ENCODE measurements around the gene CREG2. TPM values are rescaled to one million over a fixed set of nuclear protein-coding genes. Genes with fewer than 3 reads are reported as not detected.
"Not testable (repeated sequence)": the region's sequence is repeated elsewhere in the genome, so short reads cannot be mapped to it uniquely, and the experiment has no call there.

CREG2 gene
- total RNA-seq, 4 donors from 2014 or later, result 0.04 to 0.54 TPM; not detected in 2

- Histone ChIP-seq H3K9me3 (peaks cover 0 to 5% (median 0%) of the 10 kb centered on the region in 3 donors), H3K27me3 (no peaks in the 10 kb centered on the region), H3K4me3 (no peak overlapping the region), H3K36me3 (no peaks in the 10 kb centered on the region), H3K4me1 (peaks cover 0 to 4% (median 3%) of the 10 kb centered on the region in 3 donors), H3K27ac (no peak overlapping the region)
- WGBS, 2 donors (ENCODE audit: low coverage in 1 of 2), result 75 to 88% methylated on average over 1 of the region's 1 CpG
- no peak for ATAC-seq
- TF ChIP-seq POLR2AphosphoS5 (IDR thresholded peaks at IDR 0.05), result no peak
- TF ChIP-seq EP300 (IDR thresholded peaks at IDR 0.05), result no peak
- no peak for TF ChIP-seq POLR2A (IDR thresholded peaks at IDR 0.05)
- no peak for TF ChIP-seq CTCF (IDR thresholded peaks at IDR 0.05)
Observed at GRCh38 chr2:101325425-101325824, 61.9 kb downstream of the CREG2 start.

GRCh38 chr2:101316568-101316967 lies 70.7 kb downstream of the CREG2 start:
- H3K9me3 ChIP-seq, H3K27ac ChIP-seq, H3K4me1 ChIP-seq, H3K4me3 ChIP-seq, H3K27me3 ChIP-seq, ATAC-seq, H3K36me3 ChIP-seq: not testable (repeated sequence)
- WGBS, 2 donors (ENCODE audit: low coverage in 1 of 2), result 86 to 92% methylated on average over 4 to 6 of the region's 6 CpGs

- TF ChIP-seq EP300 (IDR thresholded peaks at IDR 0.05), result no peak
- H3K4me3 ChIP-seq, result no peak overlapping the region
- H3K36me3 ChIP-seq, result no peaks in the 10 kb centered on the region
- H3K4me1 ChIP-seq, result peaks cover 0 to 22% (median 3%) of the 10 kb centered on the region in 3 donors
- H3K27me3 ChIP-seq, result peaks cover 4% of the 10 kb centered on the region
- ATAC-seq, result no peak
- no peak overlapping the region for H3K27ac ChIP-seq
- WGBS, 2 donors (ENCODE audit: low coverage in 1 of 2), result 75 to 89% methylated on average over 3 of the region's 3 CpGs
- no peaks in the 10 kb centered on the region for H3K9me3 ChIP-seq
Observed at GRCh38 chr2:101311696-101312017, 75.6 kb downstream of the CREG2 start.

GRCh38 chr2:101310834-101311695 lies 76.2 kb downstream of the CREG2 start:
- peaks cover 0 to 28% (median 7%) of the 10 kb centered on the region in 3 donors for H3K4me1 ChIP-seq
- no peak for ATAC-seq
- H3K27me3 ChIP-seq, result peaks cover 4% of the 10 kb centered on the region
- H3K36me3 ChIP-seq, result no peaks in the 10 kb centered on the region
- no peak overlapping the region for H3K27ac ChIP-seq
- H3K9me3 ChIP-seq, result no peaks in the 10 kb centered on the region
- TF ChIP-seq EP300 (IDR thresholded peaks at IDR 0.05) (no peak), POLR2AphosphoS5 (IDR thresholded peaks at IDR 0.05) (no peak), CTCF (IDR thresholded peaks at IDR 0.05) (no peak), POLR2A (IDR thresholded peaks at IDR 0.05) (no peak)
- WGBS, 2 donors (ENCODE audit: low coverage in 1 of 2), result 74 to 79% methylated on average over 6 to 7 of the region's 7 CpGs
- H3K4me3 ChIP-seq, result no peak overlapping the region

- no peak for TF ChIP-seq EP300 (IDR thresholded peaks at IDR 0.05)
- no peak for TF ChIP-seq POLR2A (IDR thresholded peaks at IDR 0.05)
- TF ChIP-seq POLR2AphosphoS5 (IDR thresholded peaks at IDR 0.05), result no peak
- TF ChIP-seq CTCF (IDR thresholded peaks at IDR 0.05), result no peak
- no peak for ATAC-seq
- no peak overlapping the region for H3K4me3 ChIP-seq
- no peaks in the 10 kb centered on the region for H3K27me3 ChIP-seq
- no peaks in the 10 kb centered on the region for H3K9me3 ChIP-seq
- H3K4me1 ChIP-seq, result peaks cover 0 to 36% (median 13%) of the 10 kb centered on the region in 3 donors
- no peak overlapping the region for H3K27ac ChIP-seq
- no peaks in the 10 kb centered on the region for H3K36me3 ChIP-seq
- 54 to 80% methylated on average over 4 to 10 of the region's 10 CpGs for WGBS, 2 donors (ENCODE audit: low coverage in 1 of 2)
Observed at GRCh38 chr2:101310090-101310833, 77.0 kb downstream of the CREG2 start.
